Measurements from ENCODE around the gene PVR.

DNA sequence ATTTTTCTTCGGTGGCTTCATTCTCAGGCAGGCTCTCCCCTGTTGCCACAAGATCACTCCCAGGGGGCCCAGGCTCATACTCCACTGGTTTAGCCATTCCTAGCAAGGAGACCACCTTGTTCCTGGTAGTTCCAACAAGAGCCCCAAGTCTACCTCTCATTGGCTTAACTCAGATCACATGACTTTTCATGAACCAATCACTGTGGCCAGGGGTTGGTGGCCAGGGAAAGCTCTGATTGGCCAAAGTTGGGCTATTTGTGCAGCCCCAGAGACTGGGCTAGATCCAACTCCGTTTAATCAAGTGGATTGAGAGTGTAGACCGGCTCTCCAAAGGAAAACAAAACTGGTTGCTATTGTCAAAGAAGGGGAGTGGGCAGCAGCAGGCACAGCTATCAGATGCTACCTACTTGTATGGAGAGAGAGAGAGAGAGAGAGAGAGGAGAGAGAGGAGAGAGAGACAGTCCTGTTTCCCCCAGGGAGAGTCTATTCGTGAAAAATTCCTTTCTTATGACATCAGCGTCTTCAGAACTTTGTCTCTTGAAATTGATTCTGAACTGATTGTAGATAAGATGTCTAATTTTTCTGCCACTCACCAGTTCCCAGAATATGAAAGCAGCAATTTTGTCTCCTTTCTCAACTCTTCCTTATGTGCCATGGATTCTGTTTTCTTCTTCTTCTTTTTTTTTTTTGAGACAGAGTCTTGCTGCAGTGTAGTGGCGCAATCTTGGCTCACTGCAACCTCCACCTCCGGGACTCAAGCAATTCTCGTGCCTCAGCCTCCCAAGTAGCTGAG is 33.5 kb downstream of the PVR start:
- TF ChIP-seq YY1 (IDR thresholded peaks at IDR 0.05; ENCODE audit: insufficient read depth, insufficient read length) (no peak), ZNF274 (IDR thresholded peaks at IDR 0.05; ENCODE audit: low read depth, low read length) (no peak), SUZ12 (IDR thresholded peaks at IDR 0.05; ENCODE audit: extremely low read depth, insufficient read depth, insufficient read length) (no peak)

Data from NT2/D1 (cell line).